Esophagus muscularis mucosa (tissue), 4 donors: Measurements from ENCODE around the gene VSIG10. TPM values are rescaled to one million over a fixed set of nuclear protein-coding genes. Genes with fewer than 3 reads are reported as not detected.

ENCODE experiments used
- DNase-seq: peaks from one replicate; pipeline ENCODE4 v3.0.0-alpha.2; 2017; ENCODE audit errors: extremely low spot score
- H3K27ac ChIP-seq, 4 donors: fragments of 200-600 bp; sonication (generic); replicated peaks in 1 of 4; 1 replicate in 3 of 4; 2 replicates in 1 of 4; pipeline ENCODE4 v1.5.1; 2016 to 2019; ENCODE audit warnings: mild to moderate bottlenecking in 1 of 4
- H3K27me3 ChIP-seq, 4 donors: fragments of 200-600 bp; sonication (generic); one replicate each; pipeline versions ENCODE4 v1.5.1 to v1.6.0; 2016 to 2019
- H3K36me3 ChIP-seq, 4 donors: fragments of 200-600 bp; sonication (generic); one replicate each; pipeline ENCODE4 v1.5.1; 2016 to 2019
- H3K4me1 ChIP-seq, 4 donors: fragments of 200-600 bp; sonication (generic); one replicate each; pipeline ENCODE4 v1.5.1; 2016 to 2019
- H3K4me3 ChIP-seq, 4 donors: fragments of 200-600 bp; sonication (generic); 1 replicate in 2 of 4; 2 replicates in 2 of 4; pipeline ENCODE4 v1.5.1; 2016 to 2019; ENCODE audit warnings: mild to moderate bottlenecking in 4 of 4, moderate library complexity in 1 of 4
- H3K9me3 ChIP-seq, 4 donors: fragments of 200-600 bp; sonication (generic); 1 replicate in 3 of 4; 2 replicates in 1 of 4; pipeline ENCODE4 v1.5.1; 2016 to 2019
- EP300 ChIP-seq: sonication (generic); formaldehyde crosslinking; IDR thresholded peaks from one replicate; pipeline ENCODE4 v1.6.1; 2017; ENCODE audit warnings: antibody characterized with exemption
- POLR2A ChIP-seq: fragments of 450-650 bp; IDR thresholded peaks from one replicate; pipeline ENCODE4 v1.6.1; 2017; ENCODE audit warnings: antibody characterized with exemption, moderate library complexity, mild to moderate bottlenecking, low read depth
- POLR2AphosphoS5 ChIP-seq, 2 donors: sonication (generic); formaldehyde crosslinking; IDR thresholded peaks; one replicate each; pipeline ENCODE4 v1.6.1; 2017; ENCODE audit warnings: antibody characterized with exemption in 2 of 2
- WGBS: methylation state at CpG from one replicate; pipeline ENCODE4 v1.1.5; 2018; 5-methylcytosine and 5-hydroxymethylcytosine counted together
- intact Hi-C: fragments of 100-400 bp; cut with DNase I; formaldehyde crosslinking; loops from one replicate; pipeline ENCODE4 v1.15.1; 2023
- total RNA-seq, 4 donors: library from RNA; depleted of rRNA; stranded (reverse); fragments of >200 nt; gene quantifications; one replicate each; pipeline versions ENCODE4 v1.1.0 to v1.2.1, GENCODE V29; 2016
- TF ChIP-seq, protein P1 (sequence below), 3 experiments: fragments of 200-600 bp in 2 of 3; fragments of 450-650 bp in 1 of 3; sonication (generic) in 2 of 3; IDR thresholded peaks; one replicate each; pipeline ENCODE4 v1.5.1; 2017 to 2019; ENCODE audit warnings: antibody characterized with exemption in 3 of 3, mild to moderate bottlenecking in 2 of 3, moderate library complexity in 1 of 3

The VSIG10 gene
- total RNA-seq, 4 donors from 2014 or later = 14.1 to 71.7 (median 22.0) TPM

DNA sequence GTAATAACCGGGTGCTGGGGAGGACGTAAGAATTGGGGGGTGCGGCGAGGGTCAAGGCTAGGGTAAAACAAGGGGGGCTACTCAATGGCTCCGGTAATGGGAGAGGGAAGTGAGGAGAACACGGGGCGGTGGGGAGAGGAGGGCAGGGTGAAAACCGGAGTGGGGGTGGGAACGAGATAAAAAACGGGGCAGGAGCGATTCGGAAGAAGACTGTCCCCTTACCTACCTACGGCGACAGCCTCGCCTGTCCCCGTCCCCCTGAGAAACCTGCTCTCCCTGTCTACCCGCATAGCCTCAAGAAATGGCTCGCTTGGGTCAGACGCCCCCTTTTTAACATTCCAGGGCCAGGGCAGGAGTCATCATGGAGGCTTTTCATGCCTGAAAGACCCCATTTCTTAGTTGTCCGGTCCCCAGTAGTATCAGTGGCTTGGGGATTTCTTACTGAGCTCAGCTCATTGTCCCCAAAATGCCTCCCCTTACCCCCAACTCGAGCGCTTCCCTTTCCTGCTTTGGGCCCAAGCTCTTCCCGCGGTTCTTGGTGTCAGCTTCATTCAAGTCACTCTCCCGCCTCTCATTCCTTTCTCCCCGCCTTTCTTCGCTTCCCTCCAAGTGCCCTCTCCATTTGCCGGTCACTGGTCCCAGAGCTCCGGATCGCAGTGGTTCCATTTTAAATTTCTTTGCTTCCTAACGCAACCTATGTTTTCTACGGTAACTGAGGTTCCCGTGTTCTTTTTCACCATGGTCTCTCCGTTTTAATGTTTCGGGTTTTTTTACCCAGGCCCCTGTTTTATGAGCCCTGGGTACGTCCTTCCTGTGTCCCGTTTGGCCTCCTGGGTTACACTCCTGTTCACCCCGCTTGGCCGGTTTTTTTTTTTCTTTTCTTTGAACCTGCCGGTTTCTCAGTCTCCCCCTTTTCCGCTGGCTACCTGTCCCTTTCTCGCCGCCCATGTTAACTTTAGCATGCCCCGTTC lies 41.7 kb downstream of the VSIG10 start:
- no peaks in the 10 kb centered on the region for H3K27me3 ChIP-seq
- H3K36me3 ChIP-seq = no peaks in the 10 kb centered on the region
- peak; percentile 91 for DNase-seq
- TF ChIP-seq POLR2A = no peak
- TF ChIP-seq EP300 = no peak
- TF ChIP-seq POLR2AphosphoS5 (IDR thresholded peaks at IDR 0.05) = peak in 1 of 2 donors; percentile 42
- TF ChIP-seq, protein P1, sequence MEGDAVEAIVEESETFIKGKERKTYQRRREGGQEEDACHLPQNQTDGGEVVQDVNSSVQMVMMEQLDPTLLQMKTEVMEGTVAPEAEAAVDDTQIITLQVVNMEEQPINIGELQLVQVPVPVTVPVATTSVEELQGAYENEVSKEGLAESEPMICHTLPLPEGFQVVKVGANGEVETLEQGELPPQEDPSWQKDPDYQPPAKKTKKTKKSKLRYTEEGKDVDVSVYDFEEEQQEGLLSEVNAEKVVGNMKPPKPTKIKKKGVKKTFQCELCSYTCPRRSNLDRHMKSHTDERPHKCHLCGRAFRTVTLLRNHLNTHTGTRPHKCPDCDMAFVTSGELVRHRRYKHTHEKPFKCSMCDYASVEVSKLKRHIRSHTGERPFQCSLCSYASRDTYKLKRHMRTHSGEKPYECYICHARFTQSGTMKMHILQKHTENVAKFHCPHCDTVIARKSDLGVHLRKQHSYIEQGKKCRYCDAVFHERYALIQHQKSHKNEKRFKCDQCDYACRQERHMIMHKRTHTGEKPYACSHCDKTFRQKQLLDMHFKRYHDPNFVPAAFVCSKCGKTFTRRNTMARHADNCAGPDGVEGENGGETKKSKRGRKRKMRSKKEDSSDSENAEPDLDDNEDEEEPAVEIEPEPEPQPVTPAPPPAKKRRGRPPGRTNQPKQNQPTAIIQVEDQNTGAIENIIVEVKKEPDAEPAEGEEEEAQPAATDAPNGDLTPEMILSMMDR (IDR thresholded peaks at IDR 0.05) = no peak
- H3K27ac ChIP-seq = peak overlapping the region; percentile 96 to 97 (median 96)
- 3% methylated on average over 44 of the region's 44 CpGs for WGBS
- intact Hi-C loops = loop anchor here (2.0 to 5.0 kb wide), 3 partner anchors 41 to 310 kb away; partner anchors contain the start of genes PEBP1 and TAOK3
- H3K4me3 ChIP-seq = peak overlapping the region; percentile 79 to 87 (median 82)
- H3K4me1 ChIP-seq = peaks cover 14 to 51% (median 38%) of the 10 kb centered on the region in 4 donors
- H3K9me3 ChIP-seq = no peaks in the 10 kb centered on the region

DNA sequence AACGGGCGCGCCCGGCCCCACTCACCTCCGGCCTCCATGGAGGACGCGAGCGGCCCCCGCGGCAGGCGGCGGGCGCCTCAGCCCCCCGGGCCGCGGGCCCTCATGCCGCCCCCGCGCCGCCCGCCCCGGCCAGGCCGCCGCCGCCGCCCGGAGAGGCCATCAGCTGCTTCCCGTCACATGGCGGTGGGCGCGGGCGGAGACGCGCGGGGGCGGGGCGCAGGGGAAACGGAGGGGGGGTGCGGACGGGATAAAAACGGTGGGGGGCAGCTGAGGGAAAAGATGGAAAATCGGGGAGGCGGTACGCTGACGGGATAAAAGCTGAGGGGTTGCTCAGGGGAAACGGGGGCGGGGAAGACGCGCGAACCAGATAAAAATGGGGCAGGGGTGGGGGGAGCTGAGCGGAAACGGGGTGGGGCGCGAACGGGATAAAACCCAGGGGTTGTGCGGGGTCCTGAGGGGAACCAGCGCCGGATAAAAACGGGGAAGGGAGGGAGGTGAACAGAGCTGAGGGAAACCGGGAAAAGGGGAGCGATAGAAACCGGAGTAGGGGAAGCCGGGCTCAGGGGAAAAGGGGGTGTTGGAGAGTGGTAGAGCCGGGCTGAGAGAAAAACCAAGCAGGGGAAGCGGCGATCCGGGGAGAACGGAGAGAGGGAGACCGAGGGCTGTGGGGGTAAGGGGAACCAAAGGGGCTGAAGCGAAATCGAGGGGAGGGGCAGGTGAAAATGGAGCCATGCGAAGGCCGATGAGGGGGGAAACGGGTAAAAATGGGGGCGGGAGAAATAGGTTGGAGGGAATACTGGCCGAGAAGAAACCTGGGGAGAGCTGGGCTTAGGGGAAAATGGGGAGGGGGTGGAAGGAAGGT lies 42.6 kb downstream of the VSIG10 start, which contains the start of gene WSB2:
Gene WSB2 (minus strand): TSS at position 169 of the 862 bp plus-strand sequence. CDS start 131 bp downstream, at position 38.
- H3K4me1 ChIP-seq = peaks cover 22 to 60% (median 44%) of the 10 kb centered on the region in 4 donors
- DNase-seq = peak; percentile 94
- WGBS = 3% methylated on average over 39 of the region's 76 CpGs
- no peaks in the 10 kb centered on the region for H3K9me3 ChIP-seq
- H3K4me3 ChIP-seq = peak within 1 kb of the TSS; percentile 79 to 87 (median 82)
- intact Hi-C loops = loop anchor here (2.0 to 5.0 kb wide), 3 partner anchors 42 to 311 kb away; partner anchors contain the start of genes PEBP1 and TAOK3
- peak within 1 kb of the TSS; percentile 96 to 97 (median 96) for H3K27ac ChIP-seq
- no peaks in the 10 kb centered on the region for H3K36me3 ChIP-seq
- TF ChIP-seq POLR2AphosphoS5 (IDR thresholded peaks at IDR 0.05) (peak in 1 of 2 donors; percentile 3), EP300 (no peak)
- H3K27me3 ChIP-seq = no peaks in the 10 kb centered on the region

DNA sequence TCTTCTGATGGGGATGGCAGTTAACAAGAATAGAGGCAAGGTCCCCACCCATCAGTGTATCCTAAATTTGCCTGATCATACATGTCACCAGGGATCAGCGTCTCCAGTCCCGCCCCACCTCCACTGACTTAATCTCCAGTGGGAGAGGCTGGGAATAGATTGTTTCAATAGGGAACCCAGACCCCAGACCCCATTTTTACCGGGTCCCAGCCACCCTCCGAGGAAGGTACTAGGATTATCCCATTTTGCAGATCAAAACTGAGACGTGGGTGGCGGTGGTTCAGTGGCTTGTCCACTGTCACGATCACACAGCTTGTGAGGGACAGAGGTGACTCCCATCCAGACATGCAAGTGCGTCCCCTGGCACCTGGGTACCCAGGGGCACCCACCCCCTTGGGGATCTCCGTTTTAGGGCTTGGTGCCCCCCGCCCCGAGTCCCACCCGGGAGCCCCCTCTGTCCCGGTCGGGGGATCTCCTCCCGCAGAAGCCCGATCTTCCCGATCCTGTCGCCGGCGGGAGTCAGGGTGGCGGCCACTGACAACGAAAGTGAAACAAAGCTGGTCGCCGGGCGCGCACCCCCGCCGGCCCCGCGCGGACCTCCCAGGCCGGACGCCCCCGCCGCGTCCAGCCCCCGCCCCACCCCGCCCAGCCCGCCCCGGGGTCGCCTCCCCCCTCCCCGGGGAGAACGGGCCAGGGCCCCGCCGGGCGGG lies 43.4 kb downstream of the VSIG10 start:
- no peaks in the 10 kb centered on the region for H3K9me3 ChIP-seq
- H3K36me3 ChIP-seq = no peaks in the 10 kb centered on the region
- intact Hi-C loops = loop anchor here (2.0 to 5.0 kb wide), 3 partner anchors 42 to 312 kb away; partner anchors contain the start of genes PEBP1 and TAOK3
- DNase-seq = no peak
- WGBS = 3% methylated on average over 12 of the region's 46 CpGs
- no peak for TF ChIP-seq POLR2AphosphoS5 (IDR thresholded peaks at IDR 0.05)
- no peak for TF ChIP-seq EP300
- TF ChIP-seq, protein P1 (IDR thresholded peaks at IDR 0.05) = no peak
- TF ChIP-seq POLR2A = no peak
- peak overlapping the region; percentile 96 to 97 (median 96) for H3K27ac ChIP-seq
- peaks cover 28 to 67% (median 52%) of the 10 kb centered on the region in 4 donors for H3K4me1 ChIP-seq
- H3K27me3 ChIP-seq = no peaks in the 10 kb centered on the region
- peak overlapping the region; percentile 79 to 87 (median 82) for H3K4me3 ChIP-seq

DNA sequence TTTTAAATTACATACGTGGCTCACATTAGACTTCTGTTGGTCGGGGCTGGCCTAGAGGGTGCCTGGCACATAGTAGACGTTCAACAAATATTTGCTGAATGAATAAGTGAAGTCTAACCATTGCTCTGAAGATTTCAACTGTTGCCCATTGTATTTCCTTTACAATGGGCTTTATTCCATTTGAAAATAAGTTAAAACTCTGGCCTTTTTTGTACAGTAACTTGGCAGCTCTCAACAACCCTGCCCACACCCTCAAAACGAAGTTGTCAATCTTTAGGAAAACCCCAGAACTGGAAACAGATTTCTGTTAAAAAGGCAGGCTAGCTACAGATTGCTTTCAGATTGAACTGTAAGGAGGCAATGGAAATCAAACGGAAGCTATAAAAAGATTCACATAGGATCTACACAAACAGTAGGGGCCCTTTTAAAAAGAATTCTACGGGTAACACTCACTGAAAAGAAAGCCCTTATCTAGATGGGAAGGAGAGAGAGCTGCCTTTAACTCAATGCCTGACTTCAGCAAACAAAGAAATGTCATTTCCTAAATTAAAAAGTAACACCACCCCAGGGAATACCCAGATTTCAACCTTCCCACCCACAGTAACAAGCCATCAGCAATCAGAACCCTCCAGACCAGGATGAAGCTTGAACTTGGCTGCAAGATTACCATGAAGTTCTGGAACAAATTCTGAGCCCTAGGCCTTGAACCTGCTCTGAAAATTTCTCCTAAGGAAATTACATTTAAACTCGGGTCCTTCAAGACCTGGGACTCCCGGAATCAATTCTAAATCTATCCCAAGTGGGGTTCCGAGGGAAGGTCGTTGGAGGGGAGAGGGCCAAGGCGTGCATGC lies 44.2 kb downstream of the VSIG10 start:
- intact Hi-C loops = loop anchor here (2.0 to 5.0 kb wide), 3 partner anchors 43 to 313 kb away; partner anchors contain the start of genes PEBP1 and TAOK3
- WGBS = 23% methylated on average over 11 of the region's 11 CpGs
- H3K4me1 ChIP-seq = peaks cover 36 to 67% (median 55%) of the 10 kb centered on the region in 4 donors
- no peaks in the 10 kb centered on the region for H3K36me3 ChIP-seq
- H3K9me3 ChIP-seq = no peaks in the 10 kb centered on the region
- TF ChIP-seq EP300 (no peak), POLR2AphosphoS5 (IDR thresholded peaks at IDR 0.05) (peak in 1 of 2 donors; percentile 24), POLR2A (no peak)
- TF ChIP-seq, protein P1 (IDR thresholded peaks at IDR 0.05) = no peak
- no peaks in the 10 kb centered on the region for H3K27me3 ChIP-seq
- no peak for DNase-seq
- peak overlapping the region; percentile 96 to 97 (median 96) for H3K27ac ChIP-seq
- H3K4me3 ChIP-seq = peak overlapping the region; percentile 79 to 87 (median 82)
